ENCODE data around the gene CLEC16A.

The CLEC16A gene

DNA sequence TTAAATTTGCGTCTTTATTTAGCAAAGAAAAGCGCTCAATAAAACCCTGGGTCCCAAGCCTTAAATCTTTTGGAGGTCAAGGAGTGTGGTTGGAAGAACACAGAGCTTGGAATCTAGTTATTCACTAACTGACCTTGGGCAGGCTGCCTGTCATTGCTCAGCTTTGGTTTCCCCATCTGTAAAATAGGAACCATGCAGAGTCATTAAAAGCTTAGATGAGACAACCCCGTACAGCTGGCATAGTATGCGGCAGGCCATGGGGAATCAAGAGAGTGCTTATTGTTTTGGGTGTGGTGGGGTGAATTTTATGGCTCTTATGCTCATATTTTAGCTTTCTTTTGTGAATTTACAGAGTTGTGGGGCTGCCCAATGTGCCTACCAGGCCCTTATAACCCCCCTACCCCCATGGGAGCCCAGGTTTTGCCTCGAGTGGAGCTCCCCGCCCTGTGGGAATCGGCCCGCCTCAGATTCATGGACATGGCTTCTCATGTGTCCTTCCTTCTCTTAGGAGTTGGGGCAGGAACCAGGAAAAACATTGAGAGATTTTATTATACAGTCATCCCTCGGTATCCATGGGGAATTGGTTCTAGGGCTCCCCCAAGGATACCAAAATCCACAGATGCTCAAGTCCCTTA, 113.5 kb downstream of the CLEC16A start:
- H3K4me1 ChIP-seq (ENCODE audit: control insufficient read depth in 1 of 2, insufficient read depth in 1 of 2, low read depth in 1 of 2, low read length in 1 of 2), result peaks cover 2 to 3% of the 10 kb centered on the region in 2 experiments
- no peaks in the 10 kb centered on the region for H3K9me3 ChIP-seq
- H3K4me3 ChIP-seq (ENCODE audit: low read depth in 1 of 2, low read length in 1 of 2), result no peak overlapping the region
- no peaks in the 10 kb centered on the region for H3K27me3 ChIP-seq
- TF ChIP-seq, protein P1, sequence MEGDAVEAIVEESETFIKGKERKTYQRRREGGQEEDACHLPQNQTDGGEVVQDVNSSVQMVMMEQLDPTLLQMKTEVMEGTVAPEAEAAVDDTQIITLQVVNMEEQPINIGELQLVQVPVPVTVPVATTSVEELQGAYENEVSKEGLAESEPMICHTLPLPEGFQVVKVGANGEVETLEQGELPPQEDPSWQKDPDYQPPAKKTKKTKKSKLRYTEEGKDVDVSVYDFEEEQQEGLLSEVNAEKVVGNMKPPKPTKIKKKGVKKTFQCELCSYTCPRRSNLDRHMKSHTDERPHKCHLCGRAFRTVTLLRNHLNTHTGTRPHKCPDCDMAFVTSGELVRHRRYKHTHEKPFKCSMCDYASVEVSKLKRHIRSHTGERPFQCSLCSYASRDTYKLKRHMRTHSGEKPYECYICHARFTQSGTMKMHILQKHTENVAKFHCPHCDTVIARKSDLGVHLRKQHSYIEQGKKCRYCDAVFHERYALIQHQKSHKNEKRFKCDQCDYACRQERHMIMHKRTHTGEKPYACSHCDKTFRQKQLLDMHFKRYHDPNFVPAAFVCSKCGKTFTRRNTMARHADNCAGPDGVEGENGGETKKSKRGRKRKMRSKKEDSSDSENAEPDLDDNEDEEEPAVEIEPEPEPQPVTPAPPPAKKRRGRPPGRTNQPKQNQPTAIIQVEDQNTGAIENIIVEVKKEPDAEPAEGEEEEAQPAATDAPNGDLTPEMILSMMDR (IDR thresholded peaks at IDR 0.05), result no peak
- H3K27ac ChIP-seq, result no peak overlapping the region
- peaks cover 79% of the 10 kb centered on the region for H3K36me3 ChIP-seq

- Histone ChIP-seq H3K4me3 (ENCODE audit: low read depth in 1 of 2, low read length in 1 of 2) (no peak overlapping the region), H3K27me3 (no peaks in the 10 kb centered on the region), H3K36me3 (peaks cover 82% of the 10 kb centered on the region), H3K4me1 (ENCODE audit: control insufficient read depth in 1 of 2, insufficient read depth in 1 of 2, low read depth in 1 of 2, low read length in 1 of 2) (no peaks in the 10 kb centered on the region), H3K27ac (no peak overlapping the region), H3K9me3 (no peaks in the 10 kb centered on the region)
- TF ChIP-seq, protein P1 (IDR thresholded peaks at IDR 0.05), result no peak
Measured at GRCh38 chr16:11058832-11059231, 114.5 kb downstream of the CLEC16A start.

GRCh38 chr16:11059588-11059987, 115.2 kb downstream of the CLEC16A start:
- Histone ChIP-seq H3K27ac (no peak overlapping the region), H3K36me3 (peaks cover 82% of the 10 kb centered on the region), H3K9me3 (no peaks in the 10 kb centered on the region), H3K4me3 (ENCODE audit: low read depth in 1 of 2, low read length in 1 of 2) (no peak overlapping the region), H3K27me3 (no peaks in the 10 kb centered on the region), H3K4me1 (ENCODE audit: control insufficient read depth in 1 of 2, insufficient read depth in 1 of 2, low read depth in 1 of 2, low read length in 1 of 2) (no peaks in the 10 kb centered on the region)
- TF ChIP-seq, protein P1 (IDR thresholded peaks at IDR 0.05), result no peak

GRCh38 chr16:11060364-11060763, 116.0 kb downstream of the CLEC16A start:
- H3K27ac ChIP-seq, result no peak overlapping the region
- H3K4me1 ChIP-seq (ENCODE audit: control insufficient read depth in 1 of 2, insufficient read depth in 1 of 2, low read depth in 1 of 2, low read length in 1 of 2), result no peaks in the 10 kb centered on the region
- no peak overlapping the region for H3K4me3 ChIP-seq (ENCODE audit: low read depth in 1 of 2, low read length in 1 of 2)
- no peaks in the 10 kb centered on the region for H3K27me3 ChIP-seq
- TF ChIP-seq, protein P1 (IDR thresholded peaks at IDR 0.05), result no peak
- no peaks in the 10 kb centered on the region for H3K9me3 ChIP-seq
- H3K36me3 ChIP-seq, result peaks cover 84% of the 10 kb centered on the region

DNA sequence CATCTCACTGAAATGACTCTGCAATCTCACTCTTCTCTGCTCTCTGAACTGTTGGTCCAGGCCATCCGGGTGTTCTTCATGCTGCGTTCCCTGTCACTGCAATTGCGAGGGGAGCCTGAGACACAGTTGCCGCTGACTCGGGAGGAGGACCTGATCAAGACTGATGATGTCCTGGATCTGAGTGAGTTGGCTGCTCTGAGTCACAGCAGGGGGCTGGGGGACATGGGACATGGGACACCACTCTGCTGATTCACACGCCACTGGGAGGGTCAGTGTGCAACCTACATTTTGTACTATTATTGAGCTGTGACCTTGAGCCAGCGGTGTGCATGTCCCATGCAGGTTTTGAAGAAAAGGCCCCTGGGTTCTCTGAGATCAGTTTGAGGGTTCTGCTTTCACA, 116.5 kb downstream of the CLEC16A start:
- H3K27me3 ChIP-seq, result no peaks in the 10 kb centered on the region
- H3K9me3 ChIP-seq, result no peaks in the 10 kb centered on the region
- no peak overlapping the region for H3K27ac ChIP-seq
- H3K36me3 ChIP-seq, result peaks cover 85% of the 10 kb centered on the region
- H3K4me3 ChIP-seq (ENCODE audit: low read depth in 1 of 2, low read length in 1 of 2), result no peak overlapping the region
- TF ChIP-seq, protein P1 (IDR thresholded peaks at IDR 0.05), result no peak
- H3K4me1 ChIP-seq (ENCODE audit: control insufficient read depth in 1 of 2, insufficient read depth in 1 of 2, low read depth in 1 of 2, low read length in 1 of 2), result no peaks in the 10 kb centered on the region

Data from neutrophil (primary cell).